Skin of body (tissue), 2 donors: ENCODE results near the gene UQCC5. TPM values are rescaled to one million over a fixed set of nuclear protein-coding genes. Genes with fewer than 3 reads are reported as not detected.

ENCODE experiments used
- DNase-seq: peaks from one replicate; lab custom pipeline; 2025; lab: John Stamatoyannopoulos, UW
- total RNA-seq: library from RNA; depleted of rRNA; stranded (reverse); fragments of >200 nt; gene quantifications from one replicate; pipeline ENCODE4 v1.2.3, GENCODE V29; 2014

UQCC5 gene
- total RNA-seq, 1 donor from 2014 or later: 1.4 TPM

- no peak for DNase-seq
Measured at GRCh38 chr3:52532838-52533622, 3.4 kb upstream of the UQCC5 start.

- peak; percentile 51 for DNase-seq
Measured at GRCh38 chr3:52533623-52534280, 2.7 kb upstream of the UQCC5 start, which contains the start of gene NT5DC2. TSS of gene NT5DC2 (minus strand) at chr3:52533857. CDS start at chr3:52533737, 120 bp downstream.

GRCh38 chr3:52534281-52535183 lies 1.9 kb upstream of the UQCC5 start:
- DNase-seq: no peak

GRCh38 chr3:52535411-52536111 lies 844 bp upstream of the UQCC5 start:
- DNase-seq: no peak

- DNase-seq: no peak
Measured at GRCh38 chr3:52536112-52536368, 365 bp upstream of the UQCC5 start.

- no peak for DNase-seq
Measured at GRCh38 chr3:52537165-52537620, 788 bp downstream of the UQCC5 start.

- no peak for DNase-seq
Measured at GRCh38 chr3:52537726-52538421, 1.5 kb downstream of the UQCC5 start.

GRCh38 chr3:52539010-52539653 lies 2.7 kb downstream of the UQCC5 start:
- no peak for DNase-seq

- DNase-seq: no peak
Measured at GRCh38 chr3:52541050-52541449, 4.6 kb downstream of the UQCC5 start.

- no peak for DNase-seq
Measured at GRCh38 chr3:52544937-52545336, 8.5 kb downstream of the UQCC5 start.

GRCh38 chr3:52546111-52546901 lies 9.9 kb downstream of the UQCC5 start:
- no peak for DNase-seq

GRCh38 chr3:52547143-52547542 lies 10.7 kb downstream of the UQCC5 start:
- no peak for DNase-seq

GRCh38 chr3:52551118-52551517 lies 14.7 kb downstream of the UQCC5 start:
- no peak for DNase-seq

GRCh38 chr3:52552089-52552488 lies 15.7 kb downstream of the UQCC5 start:
- DNase-seq: no peak

GRCh38 chr3:52554026-52554755 lies 17.8 kb downstream of the UQCC5 start:
- no peak for DNase-seq

- DNase-seq: no peak
Measured at GRCh38 chr3:52555056-52555455, 18.7 kb downstream of the UQCC5 start.

- no peak for DNase-seq
Measured at GRCh38 chr3:52557011-52557960, 20.9 kb downstream of the UQCC5 start.

GRCh38 chr3:52558436-52558835 lies 22.0 kb downstream of the UQCC5 start:
- no peak for DNase-seq
